Erythroblast (primary cell): ENCODE results near the gene WT1.

Experiments used
- GATA1 ChIP-seq: IDR thresholded peaks from 2 replicates; pipeline ENCODE4 v1.6.1; 2011; ENCODE audit warnings: low read depth, mild to moderate bottlenecking, control low read depth, low read length, moderate library complexity
- POLR2A ChIP-seq: IDR thresholded peaks from 2 replicates; pipeline ENCODE4 v1.6.1; 2011; ENCODE audit warnings: mild to moderate bottlenecking, low read length

- TF ChIP-seq POLR2A (no peak), GATA1 (no peak)
Observed at GRCh38 chr11:32421992-32422391, 13.3 kb downstream of the WT1 start.
